Suppressor macrophage (primary cell): ENCODE data around the gene PTPRA.
"Not testable (repeated sequence)": the region's sequence is repeated elsewhere in the genome, so short reads cannot be mapped to it uniquely, and the experiment has no call there.

Source experiments
- DNase-seq, 4 experiments: peaks; one replicate each; pipeline ENCODE4 v3.0.0-alpha.2; 2020 to 2022

PTPRA gene

DNA sequence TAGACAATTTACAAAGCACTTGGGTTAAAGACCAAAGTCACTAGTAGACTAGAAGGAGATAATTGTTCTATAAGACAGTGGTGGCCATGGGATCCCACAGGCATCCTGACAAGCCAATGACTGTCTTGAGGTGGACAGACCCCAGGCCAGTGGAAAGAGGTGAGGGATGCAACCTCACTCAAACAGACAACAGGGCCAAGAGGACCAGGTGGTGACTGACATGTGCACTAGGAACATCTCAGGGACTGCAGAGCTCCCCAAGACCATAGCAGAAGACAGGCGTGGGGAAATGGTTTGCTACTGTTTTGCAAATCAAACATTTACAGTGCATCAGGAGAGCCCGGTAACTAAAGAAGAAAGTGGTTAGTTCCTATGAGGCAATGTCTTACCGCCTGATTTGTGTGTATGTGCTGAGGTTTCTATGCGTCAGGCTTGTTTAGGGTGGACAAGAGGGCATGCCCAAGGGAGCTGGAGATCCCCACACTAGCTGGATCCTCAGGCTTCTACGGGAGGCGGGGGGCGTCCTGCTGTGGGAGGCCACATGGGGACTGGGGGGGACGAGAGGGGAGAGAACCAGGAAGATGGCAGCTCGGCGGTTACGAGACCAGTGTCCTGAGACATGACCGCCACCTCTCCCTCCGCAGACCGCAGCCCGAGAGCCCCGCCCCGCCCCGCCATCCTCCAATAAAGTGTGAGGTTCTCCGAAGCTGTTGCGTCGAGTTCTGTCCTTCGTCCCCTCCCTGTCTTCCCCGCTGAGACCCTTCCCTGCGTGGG, 171.9 kb downstream of the PTPRA start:
- DNase-seq, result peak; percentile 63 to 86 (median 76)

- DNase-seq, result peak; percentile 90 to 97 (median 94)
Observed at GRCh38 chr20:3045816-3046676, 172.8 kb downstream of the PTPRA start, which contains the start of gene MRPS26. Gene MRPS26, plus strand, starts transcription at chr20:3046052. Its CDS starts 17 bp downstream, at chr20:3046069.

DNA sequence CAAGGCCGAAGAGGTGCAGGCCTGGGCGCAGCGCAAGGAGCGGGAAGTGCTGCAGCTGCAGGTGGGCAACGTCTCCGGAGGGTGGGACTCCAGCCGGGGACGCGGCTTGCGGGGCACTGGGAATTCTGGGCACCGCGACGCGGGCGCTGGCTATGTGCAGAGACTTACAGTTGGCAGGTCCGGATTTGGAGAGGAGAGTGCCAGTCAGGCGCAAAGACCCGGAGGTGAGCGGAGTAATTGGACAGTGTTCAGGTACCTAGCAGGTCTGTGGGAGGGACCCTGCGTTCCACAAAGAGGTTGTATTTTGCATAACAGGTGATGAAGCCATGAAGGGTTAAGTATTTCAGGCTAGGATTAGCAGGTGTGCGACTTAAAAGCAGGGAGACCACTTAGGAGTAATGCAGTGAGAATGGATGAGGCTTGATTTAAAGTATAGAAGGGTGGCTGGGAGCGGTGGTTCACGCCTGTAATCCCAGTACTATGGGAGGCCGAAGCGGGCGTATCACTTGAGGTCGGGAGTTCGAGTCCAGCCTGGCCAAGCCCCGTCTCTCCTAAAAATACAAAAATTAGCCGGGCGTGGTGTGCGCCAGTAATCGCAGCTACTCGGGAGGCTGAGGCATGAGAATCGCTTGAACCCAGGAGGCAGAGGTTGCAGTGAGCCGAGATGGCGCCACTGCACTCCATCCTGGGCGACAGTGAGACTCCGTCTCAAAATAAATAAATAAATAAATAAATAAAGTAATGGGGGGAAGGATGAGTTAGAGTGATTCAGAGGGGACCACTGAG, 173.6 kb downstream of the PTPRA start:
- no peak for DNase-seq

DNA sequence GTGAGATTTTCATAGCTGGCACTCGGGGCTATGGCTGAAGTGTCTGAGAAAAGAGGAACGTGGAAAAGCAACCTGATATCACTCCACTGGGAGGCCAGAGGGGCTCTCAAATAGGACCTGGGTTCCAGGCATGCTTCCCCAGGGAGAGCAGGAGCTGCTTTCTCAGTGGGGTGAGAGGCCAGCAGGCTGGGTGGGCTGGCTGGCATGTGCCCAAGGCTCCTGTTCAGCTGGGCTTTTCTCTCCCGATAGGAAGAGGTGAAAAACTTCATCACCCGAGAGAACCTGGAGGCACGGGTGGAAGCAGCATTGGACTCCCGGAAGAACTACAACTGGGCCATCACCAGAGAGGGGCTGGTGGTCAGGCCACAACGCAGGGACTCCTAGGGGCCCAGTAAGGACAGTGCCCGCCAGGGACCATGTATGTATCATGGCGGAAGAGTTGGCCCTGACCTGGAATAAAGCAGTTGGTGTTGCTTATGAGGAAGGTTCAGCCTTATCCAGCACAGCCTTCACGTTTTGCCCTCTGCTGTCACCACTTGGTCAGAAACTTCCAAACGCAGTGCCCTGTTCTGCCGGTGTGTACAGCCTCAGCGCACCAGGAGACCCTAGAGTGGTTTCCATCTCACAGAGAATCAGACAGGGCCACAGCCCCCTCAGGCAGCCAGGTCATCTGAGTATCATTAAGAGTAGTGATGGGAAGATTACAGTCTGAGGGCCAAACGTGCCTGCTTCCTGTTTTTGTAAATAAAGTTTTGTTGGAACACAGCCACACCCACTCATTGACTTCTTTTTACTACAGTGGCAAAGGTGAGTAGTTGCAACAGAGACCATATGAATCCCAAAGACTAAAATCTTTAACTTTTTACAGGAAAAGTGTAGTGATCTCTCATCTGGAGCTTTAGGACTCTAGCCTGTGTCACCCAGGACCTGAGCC, 174.5 kb downstream of the PTPRA start:
- peak in 3 of 4 experiments; percentile 12 to 28 (median 28) for DNase-seq

DNA sequence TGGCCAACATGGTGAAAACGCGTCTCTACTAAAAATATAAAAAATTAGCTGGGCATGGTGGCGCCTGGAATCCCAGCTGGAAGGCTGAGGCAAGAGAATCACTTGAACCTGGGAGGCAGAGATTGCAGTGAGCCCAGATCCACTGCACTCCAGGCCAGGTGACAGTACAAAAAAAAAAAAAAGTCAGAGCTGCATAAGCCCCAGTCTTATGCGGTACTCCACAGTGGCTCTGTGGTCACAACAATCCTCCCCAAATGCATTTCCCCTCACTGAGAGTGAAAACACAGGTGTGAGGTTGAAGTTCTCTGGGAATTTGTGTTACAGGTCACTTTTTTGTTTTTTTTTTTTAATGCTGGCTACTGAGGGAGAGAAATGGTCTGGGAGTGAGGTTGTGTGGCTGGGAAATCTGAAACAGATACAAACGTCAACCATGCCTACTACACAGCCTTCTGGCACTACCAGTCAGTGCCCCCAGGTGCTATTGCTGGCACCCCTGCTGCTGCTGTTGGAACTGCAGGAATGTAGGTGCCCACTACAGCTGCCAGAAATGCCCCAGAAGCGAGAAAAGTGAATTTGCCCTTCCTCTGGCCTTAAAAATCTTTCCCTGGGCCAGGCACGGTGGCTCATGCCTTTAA, 178.2 kb downstream of the PTPRA start:
- DNase-seq, result no peak

DNA sequence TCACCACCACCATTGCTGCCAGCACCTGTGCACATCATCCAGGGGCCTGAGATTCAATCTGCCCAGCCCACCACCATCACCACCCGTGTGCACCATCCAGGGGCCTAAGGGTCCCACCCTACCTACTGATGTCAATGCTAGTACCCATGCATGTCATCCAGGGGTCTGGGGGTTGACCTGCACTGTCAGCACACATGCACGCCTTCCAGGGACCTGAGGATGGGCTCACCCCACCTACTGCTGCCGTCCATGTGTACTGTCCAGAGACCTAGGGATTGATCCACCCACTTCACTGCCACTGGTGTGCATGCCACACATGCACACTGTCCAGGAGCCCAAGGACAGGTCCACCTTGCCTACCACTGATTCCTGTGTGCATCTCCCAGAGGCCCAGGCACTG, 186.2 kb downstream of the PTPRA start:
- no peak for DNase-seq

- not testable (repeated sequence) for DNase-seq
Observed at GRCh38 chr20:3064119-3064518, 190.8 kb downstream of the PTPRA start.

DNA sequence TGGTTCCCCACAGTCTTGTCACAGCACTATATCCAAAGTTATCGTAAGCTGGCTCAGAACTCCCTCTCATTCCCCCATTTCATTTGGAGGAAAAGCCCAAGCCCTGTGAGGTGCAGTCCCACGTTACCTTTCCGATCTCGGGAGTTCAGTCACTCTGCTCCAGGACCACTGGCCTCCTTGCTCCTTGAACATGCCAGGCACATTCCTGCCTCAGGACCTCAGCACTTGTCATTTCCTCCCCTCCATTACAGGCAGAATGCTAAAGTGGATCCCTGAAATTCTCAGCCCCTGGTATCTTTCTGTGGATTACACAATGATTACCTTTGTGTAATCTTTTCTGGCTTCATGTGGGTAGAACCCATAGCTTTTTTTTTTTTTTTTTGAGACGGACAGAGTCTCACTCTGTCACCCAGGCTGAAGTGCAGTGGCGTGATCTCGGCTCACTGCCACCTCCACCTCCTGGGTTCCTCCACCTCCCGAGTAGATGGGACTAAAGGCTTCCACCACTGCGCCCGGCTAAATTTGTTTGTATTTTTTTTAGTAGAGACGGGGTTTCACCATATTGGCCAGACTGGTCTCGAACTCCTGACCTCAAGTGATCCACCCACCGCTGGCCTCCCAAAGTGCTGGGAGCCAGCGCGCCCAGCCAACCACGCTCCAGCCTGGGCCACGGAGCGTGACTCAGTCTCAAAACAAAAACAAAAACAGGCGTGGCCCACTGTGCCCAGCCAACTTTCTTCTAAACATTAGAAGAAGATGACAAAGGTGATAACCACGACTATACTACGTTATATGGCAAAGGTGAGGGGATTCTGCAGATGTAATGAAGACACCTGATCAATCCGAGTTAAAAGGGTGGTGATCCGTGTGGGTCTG, 194.1 kb downstream of the PTPRA start:
- no peak for DNase-seq

- no peak for DNase-seq
Observed at GRCh38 chr20:3068075-3068474, 194.8 kb downstream of the PTPRA start.

DNA sequence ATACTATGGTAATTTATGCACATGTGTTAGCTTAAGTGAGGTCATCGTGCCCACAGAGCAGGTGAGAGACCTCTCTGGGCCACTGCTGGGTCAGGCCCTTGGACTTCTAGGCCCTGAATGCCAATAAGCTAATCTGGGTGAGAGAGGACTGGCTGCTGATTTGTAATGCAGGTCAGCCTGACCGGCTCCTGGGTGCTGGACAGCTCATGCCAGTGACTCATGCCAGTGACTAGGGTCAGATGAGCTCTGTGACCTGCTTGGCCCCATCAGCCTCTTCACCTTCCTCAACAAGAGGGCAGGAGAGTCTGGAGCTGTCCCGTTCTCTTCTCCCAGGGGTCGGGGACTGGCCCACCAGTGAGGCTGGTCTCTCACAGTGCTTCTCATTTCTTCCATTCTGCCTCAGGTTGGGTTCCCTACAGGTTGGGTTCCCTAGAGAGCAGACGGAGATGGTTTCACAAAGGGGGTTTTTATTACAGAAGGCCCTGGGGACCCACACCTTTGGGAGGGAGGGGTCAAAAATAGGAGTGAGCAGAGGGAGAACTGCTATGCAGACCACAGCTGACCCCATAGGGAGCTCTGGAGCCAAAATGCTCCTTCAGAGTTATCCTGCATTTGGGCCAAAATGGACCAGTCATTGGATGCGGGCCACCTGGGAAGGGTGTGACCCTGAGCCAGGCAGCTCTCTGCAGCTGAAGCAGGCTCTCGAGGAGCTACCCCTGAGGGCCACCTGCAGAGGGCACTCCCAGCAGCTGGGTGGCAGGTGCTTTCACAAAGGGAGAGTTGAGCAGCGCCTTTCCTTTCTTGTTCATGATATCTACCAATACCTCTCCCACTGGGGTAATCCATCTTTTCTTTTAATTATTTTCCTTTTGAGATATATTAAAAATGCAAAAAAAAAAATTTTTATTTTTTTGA, 196.0 kb downstream of the PTPRA start:
- DNase-seq, result peak; percentile 34 to 66 (median 56)

DNA sequence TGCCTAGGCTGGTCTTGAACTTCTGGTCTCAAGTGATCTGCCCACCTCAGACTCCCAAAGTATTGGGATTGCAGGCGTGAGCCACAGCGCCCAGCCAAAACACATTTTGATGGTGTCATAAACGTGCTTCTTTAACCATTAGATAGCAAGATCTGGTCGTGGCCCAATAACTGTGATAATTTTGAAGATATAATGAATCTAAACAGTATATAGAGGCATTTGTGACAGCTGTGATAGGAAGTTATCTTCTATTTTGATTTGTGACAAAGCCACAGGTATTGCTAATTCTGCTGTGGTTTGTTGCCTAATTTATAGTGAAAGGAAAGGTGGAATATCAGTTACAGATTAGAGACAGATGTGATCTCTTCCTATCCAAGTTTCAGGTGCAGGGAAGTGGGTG, 197.4 kb downstream of the PTPRA start:
- no peak for DNase-seq

- no peak for DNase-seq
Observed at GRCh38 chr20:3071266-3071609, 198.0 kb downstream of the PTPRA start.

DNA sequence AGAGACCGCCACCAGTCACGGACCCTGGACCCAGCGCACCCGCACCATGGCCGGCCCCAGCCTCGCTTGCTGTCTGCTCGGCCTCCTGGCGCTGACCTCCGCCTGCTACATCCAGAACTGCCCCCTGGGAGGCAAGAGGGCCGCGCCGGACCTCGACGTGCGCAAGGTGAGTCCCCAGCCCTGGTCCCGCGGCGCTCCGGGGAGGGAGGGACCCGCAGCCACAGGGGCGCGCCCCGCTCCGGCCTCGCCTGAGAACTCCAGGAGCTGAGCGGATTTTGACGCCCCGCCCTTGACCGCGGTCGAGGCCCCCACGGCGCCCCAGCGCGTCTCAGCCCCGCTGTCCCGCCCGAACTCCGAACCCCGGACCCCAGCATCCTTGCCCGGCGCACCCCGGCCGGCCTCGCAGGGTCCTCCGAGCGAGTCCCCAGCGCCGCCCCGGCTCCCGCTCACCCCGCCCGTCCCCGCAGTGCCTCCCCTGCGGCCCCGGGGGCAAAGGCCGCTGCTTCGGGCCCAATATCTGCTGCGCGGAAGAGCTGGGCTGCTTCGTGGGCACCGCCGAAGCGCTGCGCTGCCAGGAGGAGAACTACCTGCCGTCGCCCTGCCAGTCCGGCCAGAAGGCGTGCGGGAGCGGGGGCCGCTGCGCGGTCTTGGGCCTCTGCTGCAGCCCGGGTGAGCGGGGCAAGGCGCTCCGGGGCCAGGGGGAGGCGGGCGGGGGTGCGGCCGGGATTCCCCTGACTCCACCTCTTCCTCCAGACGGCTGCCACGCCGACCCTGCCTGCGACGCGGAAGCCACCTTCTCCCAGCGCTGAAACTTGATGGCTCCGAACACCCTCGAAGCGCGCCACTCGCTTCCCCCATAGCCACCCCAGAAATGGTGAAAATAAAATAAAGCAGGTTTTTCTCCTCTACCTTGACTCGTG, 198.6 kb downstream of the PTPRA start, which contains the start of gene OXT:
TSS of gene OXT (plus strand) at position 11 of the 920 bp plus-strand sequence. CDS start at position 47, 36 bp downstream.
- peak in 3 of 4 experiments; percentile 26 to 70 (median 50) for DNase-seq

DNA sequence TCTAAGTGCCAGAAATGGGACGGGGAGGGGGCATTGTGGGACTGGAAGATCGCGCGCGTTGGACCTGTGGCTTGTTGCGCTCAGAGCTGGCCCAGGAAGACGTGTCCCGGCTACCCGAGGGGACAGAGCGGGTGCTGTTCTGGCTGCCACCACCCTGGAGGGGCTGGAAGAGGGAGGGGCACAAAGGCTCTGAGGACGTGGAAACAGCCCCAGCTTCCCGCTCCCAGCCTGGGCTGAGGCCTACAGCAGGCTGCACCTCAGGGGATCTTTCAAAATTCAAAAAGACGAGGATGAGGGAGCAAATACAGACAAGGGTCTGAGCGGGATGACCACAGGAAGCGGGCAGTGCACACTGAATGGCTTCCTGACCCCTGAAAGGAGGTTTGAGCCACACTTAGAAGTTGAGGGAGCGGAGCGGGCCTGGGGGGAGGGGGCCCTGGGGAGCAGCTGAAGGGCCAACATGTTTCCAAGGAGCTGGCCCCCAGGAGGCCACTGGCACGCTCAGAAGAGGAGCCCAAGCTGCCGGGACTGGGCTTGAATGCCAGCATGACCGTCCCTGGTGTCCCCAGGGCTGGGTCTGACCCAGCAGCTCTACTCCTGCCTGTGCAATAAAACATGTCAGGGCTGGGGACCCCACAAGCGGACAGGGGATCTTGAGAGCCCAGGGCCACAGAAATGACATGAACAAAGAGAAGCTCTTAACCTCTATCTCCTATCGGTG, 199.4 kb downstream of the PTPRA start:
- no peak for DNase-seq

DNA sequence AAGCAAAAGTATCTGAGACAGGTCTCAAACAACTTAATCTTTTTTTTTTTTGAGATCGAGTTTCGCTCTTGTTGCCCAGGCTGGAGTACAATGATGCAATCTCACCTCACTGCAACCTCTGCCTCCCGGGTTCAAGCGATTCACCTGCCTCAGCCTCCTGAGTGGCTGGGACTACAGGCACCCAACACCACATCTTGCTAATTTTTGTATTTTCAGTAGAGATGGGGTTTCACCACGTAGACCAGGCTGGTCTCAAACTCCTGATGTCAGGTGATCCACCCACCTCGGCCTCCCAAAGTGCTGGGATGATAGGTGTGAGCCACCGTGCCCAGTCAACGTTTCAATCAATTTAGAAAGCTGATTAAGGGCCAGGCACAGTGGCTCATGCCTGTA, 200.0 kb downstream of the PTPRA start:
- not testable (repeated sequence) for DNase-seq

DNA sequence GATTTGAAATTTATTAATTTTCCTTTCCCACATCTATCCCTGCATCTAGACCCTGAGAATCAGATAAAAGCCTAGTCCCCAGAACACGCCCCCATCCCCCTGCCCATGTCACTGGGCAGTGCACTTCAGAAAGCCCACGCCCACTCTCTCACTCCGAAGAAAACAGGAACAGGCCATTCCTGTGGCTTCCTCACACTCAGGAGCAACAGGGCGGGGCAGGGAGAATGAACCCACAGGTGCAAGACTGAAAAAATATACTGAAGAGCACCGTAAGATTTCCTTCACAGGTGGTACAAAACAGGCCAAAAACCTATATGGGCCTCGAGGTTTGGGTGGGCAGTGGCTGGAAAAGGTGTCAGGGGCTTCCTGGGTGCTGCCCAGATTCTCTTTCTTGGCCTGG, 201.5 kb downstream of the PTPRA start:
- peak; percentile 38 to 67 (median 58) for DNase-seq

- DNase-seq, result not testable (repeated sequence)
Observed at GRCh38 chr20:3075315-3075714, 202.0 kb downstream of the PTPRA start.
